Measurements from ENCODE around the gene SDC3.

Gene SDC3

DNA sequence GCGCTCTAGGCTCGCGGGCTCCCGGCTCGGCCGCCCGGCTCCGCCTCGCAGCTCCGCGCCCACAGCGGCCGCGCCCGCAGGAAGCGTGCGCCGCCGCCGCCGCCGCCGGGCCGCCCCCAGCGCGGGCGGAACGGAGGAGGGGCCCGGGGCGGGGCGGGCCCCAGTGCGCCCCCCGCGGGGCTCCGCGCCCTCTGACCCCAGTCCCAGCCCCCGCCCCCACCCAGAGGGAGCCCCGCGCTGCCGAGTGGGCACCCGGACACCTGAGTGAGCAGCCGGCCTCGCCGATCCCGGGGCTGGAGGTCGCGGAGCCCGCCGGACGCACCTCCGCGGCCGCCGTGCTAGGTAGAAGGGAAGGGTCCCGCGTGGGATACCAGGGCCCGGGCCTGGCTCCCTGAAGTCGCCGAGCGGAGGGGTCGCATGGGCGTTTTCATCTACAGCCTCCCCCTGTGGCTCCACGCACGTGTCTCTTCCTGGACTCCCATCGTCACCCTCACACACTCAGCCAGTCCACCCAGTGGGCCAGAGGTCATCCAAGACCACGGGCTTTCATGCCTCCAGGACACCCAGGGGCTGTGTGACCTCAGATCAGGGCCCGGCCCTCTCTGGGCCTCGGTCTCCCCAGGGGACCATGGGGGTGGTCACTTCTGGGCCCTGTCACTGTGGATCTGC is at the start of gene SDC3:
Gene SDC3 (minus strand): TSS at position 63 of the 669 bp plus-strand sequence. CDS start 172 bp downstream, outside the sequence.
- in situ Hi-C loops (cut with HindIII; ENCODE audit: low sequenced_read_pairs): loop anchor here (25.0 kb wide), 1 partner anchor 1672 kb away; the partner anchor contains the start of genes MECR and PTPRU
- no peak for DNase-seq (ENCODE audit: low read depth, low spot score)
- peak within 1 kb of the TSS; percentile 69 for H3K4me3 ChIP-seq (ENCODE audit: low read depth, low read length)
- TF ChIP-seq, protein P1, sequence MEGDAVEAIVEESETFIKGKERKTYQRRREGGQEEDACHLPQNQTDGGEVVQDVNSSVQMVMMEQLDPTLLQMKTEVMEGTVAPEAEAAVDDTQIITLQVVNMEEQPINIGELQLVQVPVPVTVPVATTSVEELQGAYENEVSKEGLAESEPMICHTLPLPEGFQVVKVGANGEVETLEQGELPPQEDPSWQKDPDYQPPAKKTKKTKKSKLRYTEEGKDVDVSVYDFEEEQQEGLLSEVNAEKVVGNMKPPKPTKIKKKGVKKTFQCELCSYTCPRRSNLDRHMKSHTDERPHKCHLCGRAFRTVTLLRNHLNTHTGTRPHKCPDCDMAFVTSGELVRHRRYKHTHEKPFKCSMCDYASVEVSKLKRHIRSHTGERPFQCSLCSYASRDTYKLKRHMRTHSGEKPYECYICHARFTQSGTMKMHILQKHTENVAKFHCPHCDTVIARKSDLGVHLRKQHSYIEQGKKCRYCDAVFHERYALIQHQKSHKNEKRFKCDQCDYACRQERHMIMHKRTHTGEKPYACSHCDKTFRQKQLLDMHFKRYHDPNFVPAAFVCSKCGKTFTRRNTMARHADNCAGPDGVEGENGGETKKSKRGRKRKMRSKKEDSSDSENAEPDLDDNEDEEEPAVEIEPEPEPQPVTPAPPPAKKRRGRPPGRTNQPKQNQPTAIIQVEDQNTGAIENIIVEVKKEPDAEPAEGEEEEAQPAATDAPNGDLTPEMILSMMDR (IDR thresholded peaks at IDR 0.05; ENCODE audit: low read depth, low read length): no peak

DNA sequence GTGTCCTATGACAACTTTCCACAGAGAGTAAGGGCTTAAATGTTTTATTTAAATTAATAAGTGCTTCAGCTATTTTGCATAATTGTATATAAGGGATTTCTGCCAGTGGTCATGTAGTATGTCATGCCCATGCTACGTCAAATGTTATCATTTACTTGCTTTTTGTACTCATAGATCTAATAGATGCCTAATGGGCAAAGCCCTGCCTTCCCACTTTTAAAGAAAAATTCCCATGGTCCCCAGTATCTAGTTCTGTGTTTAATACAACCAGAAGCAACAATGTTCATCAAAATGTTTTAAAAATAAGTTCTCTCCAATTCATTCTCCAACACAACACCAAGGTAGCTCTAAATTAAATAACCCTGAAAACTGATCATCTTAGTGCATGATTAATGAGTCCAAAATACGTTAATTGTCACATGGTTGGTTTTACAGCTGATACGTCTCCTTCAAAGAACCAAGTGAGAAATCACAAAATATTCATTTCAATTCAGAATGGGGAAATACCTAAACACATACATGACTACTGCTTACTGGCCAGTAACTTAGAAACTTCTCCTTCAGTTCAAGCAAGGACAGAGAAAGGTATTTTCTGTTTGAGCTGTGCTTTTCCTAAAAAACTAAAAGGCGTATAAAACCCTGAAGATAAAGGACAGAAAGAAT is 49.1 kb upstream of the SDC3 start:
- DNase-seq (ENCODE audit: low read depth, low spot score): no peak
- in situ Hi-C loops (cut with HindIII; ENCODE audit: low sequenced_read_pairs): no loop called here

GRCh38 chr1:30955448-30956015 is 47.0 kb upstream of the SDC3 start:
- no peak overlapping the region for H3K4me3 ChIP-seq (ENCODE audit: low read depth, low read length)
- TF ChIP-seq, protein P1 (IDR thresholded peaks at IDR 0.05; ENCODE audit: low read depth, low read length): no peak
- in situ Hi-C loops (cut with HindIII; ENCODE audit: low sequenced_read_pairs): no loop called here
- peak; percentile 43 for DNase-seq (ENCODE audit: low read depth, low spot score)

More for the DNA sequence above, 49.1 kb upstream of the SDC3 start:
- TF ChIP-seq, protein P1 (IDR thresholded peaks at IDR 0.05; ENCODE audit: low read depth, low read length): no peak
- no peak overlapping the region for H3K4me3 ChIP-seq (ENCODE audit: low read depth, low read length)

DNA sequence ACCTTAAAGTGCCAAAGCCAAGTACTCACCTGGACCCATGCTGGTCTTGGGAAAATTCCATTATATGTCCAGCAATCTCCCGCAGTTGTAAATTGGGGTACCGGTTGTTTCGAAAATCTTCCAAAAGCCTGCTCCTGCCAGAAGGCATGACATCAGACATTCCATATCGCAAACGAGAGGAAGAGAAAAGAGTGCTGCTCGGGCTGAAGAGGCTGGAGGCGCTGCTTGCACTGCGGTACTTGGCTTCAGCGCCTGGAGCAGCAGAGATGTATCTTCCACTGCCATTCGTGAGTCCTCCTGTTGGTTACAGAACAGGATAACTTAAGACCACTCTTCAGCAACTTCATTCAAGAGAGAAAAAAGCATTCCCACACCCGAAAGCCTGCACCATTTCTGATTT is 45.1 kb upstream of the SDC3 start:
- H3K4me3 ChIP-seq (ENCODE audit: low read depth, low read length): no peak overlapping the region
- TF ChIP-seq, protein P1 (IDR thresholded peaks at IDR 0.05; ENCODE audit: low read depth, low read length): no peak
- in situ Hi-C loops (cut with HindIII; ENCODE audit: low sequenced_read_pairs): no loop called here
- DNase-seq (ENCODE audit: low read depth, low spot score): no peak

DNA sequence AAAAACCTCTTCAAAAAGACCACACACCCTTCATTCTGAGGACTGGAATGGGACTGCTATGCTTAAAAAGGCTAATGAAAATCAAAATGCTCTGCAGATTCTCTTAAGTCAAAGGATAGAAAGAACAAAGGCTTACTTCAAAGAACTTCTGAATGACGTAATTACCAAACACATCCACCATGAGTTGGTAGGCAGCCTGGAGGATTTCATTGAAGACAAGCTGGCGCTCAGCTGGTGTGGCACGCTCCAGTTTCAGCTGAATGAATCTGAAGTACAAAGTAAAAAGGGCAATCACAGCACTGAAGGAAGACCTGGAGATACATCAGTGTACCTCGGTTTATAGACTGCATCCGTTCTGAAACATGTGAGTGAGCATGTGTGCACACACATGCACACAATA is 43.5 kb upstream of the SDC3 start:
- no peak for DNase-seq (ENCODE audit: low read depth, low spot score)
- H3K4me3 ChIP-seq (ENCODE audit: low read depth, low read length): no peak overlapping the region
- TF ChIP-seq, protein P1 (IDR thresholded peaks at IDR 0.05; ENCODE audit: low read depth, low read length): no peak
- in situ Hi-C loops (cut with HindIII; ENCODE audit: low sequenced_read_pairs): no loop called here

DNA sequence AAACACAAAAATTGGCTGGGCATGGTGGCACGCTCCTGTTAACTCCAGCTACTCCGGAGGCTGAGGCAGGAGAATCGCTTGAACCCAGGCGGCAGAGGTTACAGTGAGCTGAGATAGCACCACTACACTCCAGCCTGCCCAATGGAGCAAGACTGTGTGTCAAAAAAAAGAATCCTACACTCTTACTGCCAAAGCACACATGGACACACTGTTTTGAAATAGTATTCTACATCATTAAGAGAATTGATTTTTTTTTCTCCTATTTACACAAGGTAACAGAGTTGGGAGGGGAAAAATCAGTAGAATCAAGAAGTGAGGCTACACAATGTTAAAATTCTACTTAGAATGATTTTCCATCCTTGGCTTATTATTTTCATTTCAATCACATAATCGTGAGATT is 42.1 kb upstream of the SDC3 start:
- TF ChIP-seq, protein P1 (IDR thresholded peaks at IDR 0.05; ENCODE audit: low read depth, low read length): no peak
- no peak for DNase-seq (ENCODE audit: low read depth, low spot score)
- no peak overlapping the region for H3K4me3 ChIP-seq (ENCODE audit: low read depth, low read length)
- in situ Hi-C loops (cut with HindIII; ENCODE audit: low sequenced_read_pairs): no loop called here
